Loucy (cell line): ENCODE measurements around the gene NDEL1.
"Not testable (repeated sequence)": the region's sequence is repeated elsewhere in the genome, so short reads cannot be mapped to it uniquely, and the experiment has no call there.

Experiments
- CTCF ChIP-seq: fragments of 200-600 bp; sonication (generic); conservative IDR thresholded peaks from 2 replicates; pipeline ENCODE4 v1.5.1; 2014; ENCODE audit warnings: mild to moderate bottlenecking, antibody characterized with exemption, low read length
- EZH2phosphoT487 ChIP-seq: fragments of 200-600 bp; IDR thresholded peaks from 2 replicates; pipeline ENCODE4 v1.6.1; 2018; ENCODE audit warnings: antibody characterized with exemption, mild to moderate bottlenecking, moderate library complexity, borderline replicate concordance

GRCh38 chr17:8394497-8394896, 41.2 kb upstream of the NDEL1 start:
- not testable (repeated sequence) for TF ChIP-seq CTCF, EZH2phosphoT487
